Breast epithelium (tissue), 4 donors: Measurements from ENCODE around the gene SLC5A2. TPM values are rescaled to one million over a fixed set of nuclear protein-coding genes. Genes with fewer than 3 reads are reported as not detected.
"Not testable (repeated sequence)": the region's sequence is repeated elsewhere in the genome, so short reads cannot be mapped to it uniquely, and the experiment has no call there.

Experiments used
- DNase-seq, 2 donors: peaks; one replicate each; pipeline ENCODE4 v3.0.0-alpha.2; 2019; ENCODE audit warnings: low spot score in 2 of 2
- H3K27ac ChIP-seq, 2 donors: fragments of 200-600 bp; sonication (generic) in 1 of 2; one replicate each; pipeline ENCODE4 v1.5.1; 2016 to 2019; ENCODE audit warnings: mild to moderate bottlenecking in 1 of 2
- H3K27me3 ChIP-seq, 2 donors: fragments of 200-600 bp; sonication (generic) in 1 of 2; one replicate each; pipeline versions ENCODE4 v1.5.1 to v1.6.0; 2017 to 2019; ENCODE audit warnings: control low read depth in 1 of 2, mild to moderate bottlenecking in 1 of 2
- H3K36me3 ChIP-seq: fragments of 200-600 bp; one replicate; pipeline ENCODE4 v1.5.1; 2019
- H3K4me1 ChIP-seq, 2 donors: fragments of 200-600 bp; sonication (generic); one replicate each; pipeline ENCODE4 v1.5.1; 2016 to 2019; ENCODE audit warnings: control low read depth in 1 of 2
- H3K4me3 ChIP-seq, 3 donors: fragments of 200-600 bp; sonication (generic); 1 replicate in 2 of 3; 2 replicates in 1 of 3; pipeline ENCODE4 v1.5.1; 2016 to 2019; ENCODE audit warnings: mild to moderate bottlenecking in 3 of 3, moderate library complexity in 2 of 3
- H3K9me3 ChIP-seq, 2 donors: fragments of 200-600 bp; sonication (generic) in 1 of 2; one replicate each; pipeline ENCODE4 v1.5.1; 2016 to 2019; ENCODE audit warnings: control low read depth in 1 of 2
- POLR2A ChIP-seq: fragments of 450-650 bp; IDR thresholded peaks from one replicate; pipeline ENCODE4 v1.6.1; 2016; ENCODE audit warnings: antibody characterized with exemption, mild to moderate bottlenecking, moderate library complexity
- POLR2AphosphoS5 ChIP-seq, 3 donors: sonication (generic); formaldehyde crosslinking; IDR thresholded peaks; one replicate each; pipeline ENCODE4 v1.6.1; 2017; ENCODE audit warnings: antibody characterized with exemption in 3 of 3
- intact Hi-C: fragments of 100-400 bp; cut with DNase I; formaldehyde crosslinking; loops from one replicate; pipeline ENCODE4 v1.15.1; 2023; ENCODE audit warnings: low total_unique reads
- total RNA-seq, 3 donors: library from RNA; depleted of rRNA; stranded (reverse); fragments of >200 nt; gene quantifications; one replicate each; pipeline ENCODE4 v1.1.0, GENCODE V29; 2016
- TF ChIP-seq, protein P1 (sequence below), 3 donors: fragments of 450-650 bp; IDR thresholded peaks; one replicate each; pipeline ENCODE4 v1.5.1; 2016 to 2017; ENCODE audit warnings: antibody characterized with exemption in 3 of 3, mild to moderate bottlenecking in 3 of 3, moderate library complexity in 3 of 3

SLC5A2 gene
- total RNA-seq, 3 donors from 2014 or later, result 0.44 to 0.98 TPM; not detected in 1

DNA sequence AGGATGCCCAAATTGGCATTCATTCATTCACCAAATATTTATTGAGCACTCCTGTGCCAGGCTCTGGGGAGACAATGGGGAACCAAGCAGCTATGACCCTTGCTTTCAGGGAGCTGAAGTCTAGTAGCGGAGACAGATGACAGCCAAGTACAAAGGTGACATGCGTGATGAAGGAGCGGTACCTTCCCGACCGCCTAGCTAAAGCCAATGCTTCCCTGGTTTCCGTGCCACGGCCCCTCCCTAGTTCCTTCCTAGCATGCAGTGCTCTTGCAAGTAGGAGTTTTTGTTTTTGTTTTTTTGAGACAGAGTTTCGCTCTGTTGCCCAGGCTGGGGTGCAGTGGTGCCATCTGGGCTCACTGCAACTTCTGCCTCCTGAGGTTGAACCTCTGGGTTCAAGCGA lies 3.2 kb upstream of the SLC5A2 start:
- Histone ChIP-seq H3K9me3 (no peaks in the 10 kb centered on the region), H3K27me3 (no peaks in the 10 kb centered on the region), H3K36me3 (no peaks in the 10 kb centered on the region), H3K27ac (no peak overlapping the region), H3K4me3 (no peak overlapping the region), H3K4me1 (no peaks in the 10 kb centered on the region)
- intact Hi-C loops, result no loop called here
- TF ChIP-seq POLR2A, result no peak
- TF ChIP-seq, protein P1, sequence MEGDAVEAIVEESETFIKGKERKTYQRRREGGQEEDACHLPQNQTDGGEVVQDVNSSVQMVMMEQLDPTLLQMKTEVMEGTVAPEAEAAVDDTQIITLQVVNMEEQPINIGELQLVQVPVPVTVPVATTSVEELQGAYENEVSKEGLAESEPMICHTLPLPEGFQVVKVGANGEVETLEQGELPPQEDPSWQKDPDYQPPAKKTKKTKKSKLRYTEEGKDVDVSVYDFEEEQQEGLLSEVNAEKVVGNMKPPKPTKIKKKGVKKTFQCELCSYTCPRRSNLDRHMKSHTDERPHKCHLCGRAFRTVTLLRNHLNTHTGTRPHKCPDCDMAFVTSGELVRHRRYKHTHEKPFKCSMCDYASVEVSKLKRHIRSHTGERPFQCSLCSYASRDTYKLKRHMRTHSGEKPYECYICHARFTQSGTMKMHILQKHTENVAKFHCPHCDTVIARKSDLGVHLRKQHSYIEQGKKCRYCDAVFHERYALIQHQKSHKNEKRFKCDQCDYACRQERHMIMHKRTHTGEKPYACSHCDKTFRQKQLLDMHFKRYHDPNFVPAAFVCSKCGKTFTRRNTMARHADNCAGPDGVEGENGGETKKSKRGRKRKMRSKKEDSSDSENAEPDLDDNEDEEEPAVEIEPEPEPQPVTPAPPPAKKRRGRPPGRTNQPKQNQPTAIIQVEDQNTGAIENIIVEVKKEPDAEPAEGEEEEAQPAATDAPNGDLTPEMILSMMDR (IDR thresholded peaks at IDR 0.05), result no peak
- no peak for TF ChIP-seq POLR2AphosphoS5 (IDR thresholded peaks at IDR 0.05)
- DNase-seq, result no peak

DNA sequence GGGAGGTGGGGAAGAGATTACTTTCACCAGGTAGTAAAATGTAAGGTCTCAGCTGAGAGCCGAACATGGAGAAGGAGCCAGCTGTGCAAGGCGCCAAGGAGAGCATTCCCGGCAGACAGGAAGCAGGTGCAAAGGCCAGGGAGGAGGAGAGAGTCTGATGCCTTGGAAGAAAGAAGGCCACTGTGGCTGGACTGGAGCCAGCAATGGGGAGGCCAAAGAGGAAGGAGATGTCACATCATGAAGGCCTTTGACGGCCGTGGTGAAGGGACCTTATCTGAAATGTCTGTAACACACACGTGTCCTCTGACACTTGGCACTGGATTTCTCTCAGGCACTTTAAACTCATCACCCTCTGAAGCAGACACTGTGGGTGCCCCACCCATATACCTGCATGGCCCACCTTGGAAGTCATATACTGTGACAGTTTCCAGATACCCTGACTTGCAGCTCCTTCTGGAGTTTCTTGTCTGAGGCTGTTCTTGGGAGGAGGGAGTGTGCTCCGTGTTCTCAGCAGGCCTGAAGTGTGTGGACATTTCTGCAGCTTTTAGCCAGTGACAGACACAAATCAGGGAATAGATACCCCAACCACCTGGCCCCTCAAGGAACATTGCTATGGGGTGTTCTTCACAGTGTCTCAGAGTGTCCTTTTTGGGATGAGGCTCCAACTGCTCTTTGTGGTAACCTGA lies 1.9 kb upstream of the SLC5A2 start:
- peaks cover 0 to 2% of the 10 kb centered on the region in 2 donors for H3K27me3 ChIP-seq
- intact Hi-C loops, result no loop called here
- H3K4me3 ChIP-seq, result no peak overlapping the region
- no peaks in the 10 kb centered on the region for H3K9me3 ChIP-seq
- no peak for DNase-seq
- no peak overlapping the region for H3K27ac ChIP-seq
- no peak for TF ChIP-seq POLR2A
- no peak for TF ChIP-seq POLR2AphosphoS5 (IDR thresholded peaks at IDR 0.05)
- TF ChIP-seq, protein P1 (IDR thresholded peaks at IDR 0.05), result no peak
- H3K4me1 ChIP-seq, result no peaks in the 10 kb centered on the region
- no peaks in the 10 kb centered on the region for H3K36me3 ChIP-seq

DNA sequence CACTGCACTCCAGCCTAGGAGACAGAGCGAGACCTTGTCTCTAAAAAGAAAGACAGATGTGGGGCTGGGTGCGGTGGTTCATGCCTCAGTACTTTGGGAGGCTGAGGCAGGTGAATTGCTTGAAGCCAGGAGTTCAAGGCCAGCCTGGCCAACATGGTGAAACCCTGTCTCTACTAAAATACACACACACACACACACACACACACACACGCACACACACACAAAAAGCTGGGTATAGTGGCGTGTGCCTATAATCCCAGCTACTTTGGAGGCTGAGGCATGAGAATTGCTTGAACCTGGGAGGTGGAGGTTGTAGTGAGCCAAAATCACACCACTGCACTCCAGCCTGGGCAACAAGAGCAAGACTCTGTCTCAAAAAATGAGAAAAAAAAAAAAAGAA lies 1.1 kb downstream of the SLC5A2 start:
- DNase-seq, H3K36me3 ChIP-seq, H3K27ac ChIP-seq, H3K4me3 ChIP-seq, intact Hi-C loops, H3K4me1 ChIP-seq, H3K27me3 ChIP-seq, H3K9me3 ChIP-seq: not testable (repeated sequence)

DNA sequence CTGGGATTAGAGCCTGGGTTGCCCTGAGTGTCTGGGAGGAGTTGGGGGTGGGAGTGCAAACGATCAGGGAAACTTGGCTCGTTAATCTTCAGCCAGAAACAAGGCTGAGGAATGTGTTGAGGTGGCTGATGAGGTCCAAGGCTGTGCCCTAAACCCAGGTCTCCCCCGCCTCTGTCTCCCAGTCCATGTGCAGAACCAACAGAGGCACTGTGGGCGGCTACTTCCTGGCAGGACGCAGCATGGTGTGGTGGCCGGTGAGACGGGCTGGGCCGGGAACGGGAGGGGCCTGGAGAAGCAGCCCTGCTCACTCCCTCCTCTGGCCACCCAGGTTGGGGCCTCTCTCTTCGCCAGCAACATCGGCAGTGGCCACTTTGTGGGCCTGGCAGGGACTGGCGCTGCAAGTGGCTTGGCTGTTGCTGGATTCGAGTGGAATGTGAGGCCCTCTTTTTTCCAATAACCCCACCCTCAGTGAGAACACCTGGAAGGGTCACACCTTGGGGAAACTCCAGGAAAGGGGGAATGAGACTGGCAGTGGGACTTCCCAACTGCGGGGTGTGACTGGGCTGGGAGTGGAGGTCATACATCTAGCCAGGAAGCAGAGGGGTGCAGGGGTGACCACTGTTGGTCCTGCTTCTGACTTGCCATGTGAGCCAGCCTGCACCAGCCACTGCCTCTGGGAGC lies 1.7 kb downstream of the SLC5A2 start:
- DNase-seq, result no peak
- H3K9me3 ChIP-seq, result no peaks in the 10 kb centered on the region

DNA sequence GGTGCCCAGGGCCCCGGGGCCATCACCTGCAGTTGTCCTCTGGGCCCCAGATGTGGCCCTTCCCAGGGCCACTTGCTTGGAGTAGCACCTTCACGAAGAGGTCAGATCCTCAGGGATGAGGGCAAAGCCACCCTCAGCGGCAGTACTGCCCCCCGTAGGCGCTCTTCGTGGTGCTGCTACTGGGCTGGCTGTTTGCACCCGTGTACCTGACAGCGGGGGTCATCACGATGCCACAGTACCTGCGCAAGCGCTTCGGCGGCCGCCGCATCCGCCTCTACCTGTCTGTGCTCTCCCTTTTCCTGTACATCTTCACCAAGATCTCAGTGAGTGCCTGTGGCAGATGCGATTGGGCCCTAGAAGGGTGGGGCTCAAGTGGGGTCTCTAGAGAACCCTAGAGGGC lies 2.6 kb downstream of the SLC5A2 start:
- H3K9me3 ChIP-seq, result no peaks in the 10 kb centered on the region
- no peak overlapping the region for H3K27ac ChIP-seq
- no peaks in the 10 kb centered on the region for H3K36me3 ChIP-seq
- H3K4me3 ChIP-seq, result no peak overlapping the region
- TF ChIP-seq, protein P1 (IDR thresholded peaks at IDR 0.05), result no peak
- no peak for TF ChIP-seq POLR2A
- TF ChIP-seq POLR2AphosphoS5 (IDR thresholded peaks at IDR 0.05), result no peak
- intact Hi-C loops, result loop anchor here (1.0 kb wide), 1 partner anchor 29 kb away; no protein-coding TSS in a partner anchor
- DNase-seq, result no peak
- peaks cover 4 to 5% of the 10 kb centered on the region in 2 donors for H3K4me1 ChIP-seq
- H3K27me3 ChIP-seq, result peaks cover 0 to 3% of the 10 kb centered on the region in 2 donors

More for the DNA sequence above, 1.7 kb downstream of the SLC5A2 start:
- intact Hi-C loops, result loop anchor here (1.0 kb wide), 1 partner anchor 30 kb away; no protein-coding TSS in a partner anchor
- Histone ChIP-seq H3K4me1 (peaks cover 4 to 5% of the 10 kb centered on the region in 2 donors), H3K36me3 (no peaks in the 10 kb centered on the region), H3K27ac (peak overlapping the region in 1 of 2 donors; percentile 19), H3K27me3 (peaks cover 0 to 3% of the 10 kb centered on the region in 2 donors), H3K4me3 (no peak overlapping the region)
- no peak for TF ChIP-seq POLR2A
- TF ChIP-seq, protein P1 (IDR thresholded peaks at IDR 0.05), result no peak
- no peak for TF ChIP-seq POLR2AphosphoS5 (IDR thresholded peaks at IDR 0.05)
